Subcutaneous adipose tissue (tissue), 4 donors: Measurements from ENCODE around the gene SMARCAL1. TPM values are rescaled to one million over a fixed set of nuclear protein-coding genes. Genes with fewer than 3 reads are reported as not detected.

Source experiments
- total RNA-seq, 4 donors: library from RNA; depleted of rRNA; stranded (reverse); fragments of >200 nt; gene quantifications; one replicate each; pipeline ENCODE4 v1.1.0, GENCODE V29; 2016
- TF ChIP-seq, protein P1 (sequence below): fragments of 450-650 bp; IDR thresholded peaks from one replicate; pipeline ENCODE4 v1.5.1; 2016; ENCODE audit warnings: low read depth, mild to moderate bottlenecking, control low read depth, antibody characterized with exemption, moderate library complexity

SMARCAL1 gene
- total RNA-seq, 4 donors from 2014 or later: 13.2 to 39.7 (median 23.6) TPM

DNA sequence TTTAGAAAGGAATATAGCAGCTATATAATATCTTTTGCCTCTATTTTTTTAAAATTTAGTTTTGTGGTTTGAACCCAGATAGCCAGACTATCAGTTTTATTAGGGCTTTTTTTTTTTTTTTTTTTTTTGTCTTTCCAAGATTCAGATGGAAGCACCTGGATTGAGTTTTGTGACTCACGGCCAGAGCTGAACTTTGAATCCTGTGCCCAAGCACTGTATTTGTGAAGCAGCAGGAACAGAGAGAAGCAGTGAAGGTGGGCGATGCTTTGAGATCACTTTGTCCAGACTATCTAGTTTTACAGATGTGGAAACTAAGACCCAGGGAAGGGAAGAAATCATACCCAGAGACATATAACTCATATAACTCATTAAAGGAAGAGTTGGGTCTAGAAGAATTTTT, 120.3 kb downstream of the SMARCAL1 start:
- TF ChIP-seq, protein P1, sequence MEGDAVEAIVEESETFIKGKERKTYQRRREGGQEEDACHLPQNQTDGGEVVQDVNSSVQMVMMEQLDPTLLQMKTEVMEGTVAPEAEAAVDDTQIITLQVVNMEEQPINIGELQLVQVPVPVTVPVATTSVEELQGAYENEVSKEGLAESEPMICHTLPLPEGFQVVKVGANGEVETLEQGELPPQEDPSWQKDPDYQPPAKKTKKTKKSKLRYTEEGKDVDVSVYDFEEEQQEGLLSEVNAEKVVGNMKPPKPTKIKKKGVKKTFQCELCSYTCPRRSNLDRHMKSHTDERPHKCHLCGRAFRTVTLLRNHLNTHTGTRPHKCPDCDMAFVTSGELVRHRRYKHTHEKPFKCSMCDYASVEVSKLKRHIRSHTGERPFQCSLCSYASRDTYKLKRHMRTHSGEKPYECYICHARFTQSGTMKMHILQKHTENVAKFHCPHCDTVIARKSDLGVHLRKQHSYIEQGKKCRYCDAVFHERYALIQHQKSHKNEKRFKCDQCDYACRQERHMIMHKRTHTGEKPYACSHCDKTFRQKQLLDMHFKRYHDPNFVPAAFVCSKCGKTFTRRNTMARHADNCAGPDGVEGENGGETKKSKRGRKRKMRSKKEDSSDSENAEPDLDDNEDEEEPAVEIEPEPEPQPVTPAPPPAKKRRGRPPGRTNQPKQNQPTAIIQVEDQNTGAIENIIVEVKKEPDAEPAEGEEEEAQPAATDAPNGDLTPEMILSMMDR: no peak

Other genes with a start within 250 kb of the SMARCAL1 start
- not detected for gene MARCHF4, start 40.0 kb upstream of the SMARCAL1 start, total RNA-seq
- gene RPL37A, start 86.4 kb downstream of the SMARCAL1 start, total RNA-seq: 1,000 to 10,000 TPM; 1,101 to 2,003 (median 1,461) TPM
- 10 to 100 TPM; 18.9 to 50.5 (median 22.9) TPM for gene IGFBP2, start 220.9 kb downstream of the SMARCAL1 start, total RNA-seq